GM21447 (cell line): ENCODE data around the gene CCDC102A.
"Not testable (repeated sequence)": the region's sequence is repeated elsewhere in the genome, so short reads cannot be mapped to it uniquely, and the experiment has no call there.

Experiments
- ATAC-seq: cut with Tn5 transposase; IDR thresholded peaks from one replicate; pipeline ENCODE4 v1.9.1; 2021; ENCODE audit not compliant: unreplicated experiment

CCDC102A gene

GRCh38 chr16:57536306-57537193, at the start of gene CCDC102A:
Gene CCDC102A (minus strand): TSS chr16:57536571. CDS start chr16:57529177, 7,394 bp downstream.
- ATAC-seq: peak; percentile 18

- no peak for ATAC-seq
Observed at GRCh38 chr16:57585051-57585687, 48.8 kb upstream of the CCDC102A start.

DNA sequence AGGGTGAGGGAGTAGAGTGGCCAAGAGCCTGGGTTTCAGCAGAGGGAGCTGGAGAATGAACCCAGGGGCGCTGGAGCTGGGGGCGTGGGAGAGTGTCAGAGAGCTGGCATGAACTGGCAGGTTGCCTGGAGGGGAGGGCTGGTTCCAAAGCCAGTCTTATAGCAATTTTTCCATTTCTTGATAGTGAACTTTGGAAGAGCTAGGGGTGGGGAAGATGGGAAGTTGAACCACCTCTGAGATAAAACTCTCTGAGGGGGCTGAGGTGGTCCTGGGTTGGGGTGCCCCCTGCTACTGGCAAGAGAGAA, 42.9 kb upstream of the CCDC102A start:
- no peak for ATAC-seq

- no peak for ATAC-seq
Observed at GRCh38 chr16:57578521-57579360, 42.4 kb upstream of the CCDC102A start.

DNA sequence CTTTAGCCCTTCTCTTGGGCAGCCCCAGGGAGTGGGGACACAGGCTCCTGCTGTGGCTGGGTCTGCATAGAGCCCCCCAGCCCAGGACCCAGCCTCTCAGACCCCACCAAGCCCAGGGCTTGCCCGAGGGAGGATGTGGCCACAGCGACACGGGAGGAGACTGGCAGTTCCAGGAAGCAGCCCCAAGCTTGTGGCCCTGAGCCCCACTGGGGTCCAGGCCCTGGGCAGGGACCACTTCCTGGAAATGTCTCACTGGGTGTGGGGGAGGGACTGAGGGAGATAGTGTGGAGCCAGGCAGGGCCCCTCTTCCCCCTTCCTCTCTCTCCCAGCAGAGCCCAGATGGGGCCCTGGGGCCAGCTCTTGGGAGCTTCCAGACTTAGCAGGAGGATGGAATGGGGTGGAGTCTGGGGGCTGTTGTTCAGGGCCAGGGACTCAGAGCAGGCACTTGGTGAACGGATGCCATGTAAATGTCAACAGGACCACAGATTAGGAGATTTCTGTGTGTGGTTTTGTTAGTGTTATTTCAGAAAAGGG, 41.4 kb upstream of the CCDC102A start:
- no peak for ATAC-seq

- no peak for ATAC-seq
Observed at GRCh38 chr16:57577214-57577613, 40.8 kb upstream of the CCDC102A start.

DNA sequence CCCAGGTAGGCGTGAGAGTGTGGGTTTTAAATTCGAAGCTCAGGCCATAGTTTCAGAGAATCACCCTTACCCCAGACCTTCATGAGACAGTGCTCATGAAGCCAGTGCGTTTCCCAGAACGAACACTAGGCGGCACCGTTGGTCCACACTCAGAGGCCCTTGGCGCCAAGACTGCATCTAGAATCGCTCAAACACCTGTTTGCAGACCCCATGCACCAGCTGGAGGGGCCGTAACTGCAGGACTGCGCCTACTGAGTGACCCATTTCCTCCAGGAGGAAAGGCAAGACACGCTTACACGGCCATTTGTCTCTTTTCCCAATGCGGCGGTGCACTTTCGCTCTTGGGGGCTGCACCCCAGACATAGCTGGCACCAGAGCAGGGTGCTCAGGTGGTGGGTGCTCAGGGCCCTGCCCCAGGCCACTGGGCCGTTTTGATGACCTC, 40.1 kb upstream of the CCDC102A start:
- peak; percentile 81 for ATAC-seq

GRCh38 chr16:57575468-57576277, 39.3 kb upstream of the CCDC102A start:
- ATAC-seq: no peak

GRCh38 chr16:57574646-57575467, 38.5 kb upstream of the CCDC102A start:
- ATAC-seq: no peak

DNA sequence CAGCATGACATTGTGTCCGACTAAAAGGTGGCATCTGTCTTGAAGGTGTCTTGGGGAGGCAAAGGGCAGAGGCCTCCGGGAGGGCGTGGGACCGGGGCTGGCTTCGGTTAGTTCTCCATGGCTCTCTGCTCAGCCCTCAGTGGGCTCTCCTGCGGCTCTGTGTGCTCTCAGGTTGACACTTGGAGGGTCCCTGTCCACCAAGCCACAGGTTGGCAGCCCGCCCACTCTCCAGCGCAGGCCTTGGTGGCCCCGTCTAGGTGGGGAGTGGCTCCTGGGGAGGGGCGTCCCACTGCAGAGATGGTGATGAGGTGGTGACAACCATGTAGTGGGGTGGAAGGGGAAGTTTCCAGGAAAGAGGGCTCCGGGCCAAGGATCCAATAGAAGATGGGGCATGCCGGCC, 37.7 kb upstream of the CCDC102A start:
- ATAC-seq: no peak

- ATAC-seq: no peak
Observed at GRCh38 chr16:57572978-57573728, 36.8 kb upstream of the CCDC102A start.

- ATAC-seq: no peak
Observed at GRCh38 chr16:57571098-57571497, 34.7 kb upstream of the CCDC102A start.

- ATAC-seq: no peak
Observed at GRCh38 chr16:57570301-57571070, 34.1 kb upstream of the CCDC102A start.

GRCh38 chr16:57569306-57569946, 33.1 kb upstream of the CCDC102A start:
- ATAC-seq: no peak

DNA sequence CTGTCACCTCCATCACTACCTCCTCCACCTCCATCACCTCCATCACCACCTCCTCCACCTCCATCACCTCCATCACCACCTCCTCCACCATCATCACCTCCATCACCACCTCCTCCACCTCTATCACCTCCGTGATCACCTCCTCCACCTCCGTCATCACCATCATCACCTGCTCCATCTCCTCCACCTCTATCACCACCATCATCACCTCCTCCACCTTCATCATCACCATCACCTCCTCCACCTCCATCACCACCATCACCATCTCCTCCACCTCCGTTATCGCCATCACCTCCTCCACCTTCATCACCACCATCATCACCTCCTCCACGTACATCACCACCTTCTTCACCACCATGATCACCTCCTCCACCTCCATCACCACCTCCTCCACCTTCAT, 32.4 kb upstream of the CCDC102A start:
- not testable (repeated sequence) for ATAC-seq

DNA sequence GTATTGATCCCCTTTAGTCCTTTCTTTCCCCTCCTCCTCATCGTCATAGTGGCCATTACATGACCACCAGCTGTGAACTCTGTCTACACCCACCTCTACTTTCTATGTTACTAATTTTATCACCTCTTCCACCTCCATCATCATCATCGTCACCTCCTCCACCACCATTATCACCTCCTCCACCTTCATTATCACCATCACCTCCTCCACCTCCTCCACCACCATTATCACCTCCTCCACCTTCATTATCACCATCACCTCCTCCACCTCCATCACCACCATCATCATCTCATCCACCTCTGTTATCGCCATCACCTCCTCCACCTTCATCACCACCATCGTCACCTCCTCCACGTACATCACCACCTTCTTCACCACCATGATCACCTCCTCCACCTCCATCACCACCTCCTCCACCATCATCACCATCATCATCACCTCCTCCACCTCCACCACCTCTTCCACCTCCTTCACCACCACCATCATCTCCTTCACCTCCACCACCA, 31.9 kb upstream of the CCDC102A start:
- no peak for ATAC-seq

- no peak for ATAC-seq
Observed at GRCh38 chr16:57567691-57568090, 31.3 kb upstream of the CCDC102A start.
